SK-N-DZ (cell line): ENCODE measurements around the gene NCS1.

Experiments
- DNase-seq: peaks from one replicate; pipeline ENCODE4 v3.0.0-alpha.2; 2015; ENCODE audit warnings: low spot score

Gene NCS1

DNA sequence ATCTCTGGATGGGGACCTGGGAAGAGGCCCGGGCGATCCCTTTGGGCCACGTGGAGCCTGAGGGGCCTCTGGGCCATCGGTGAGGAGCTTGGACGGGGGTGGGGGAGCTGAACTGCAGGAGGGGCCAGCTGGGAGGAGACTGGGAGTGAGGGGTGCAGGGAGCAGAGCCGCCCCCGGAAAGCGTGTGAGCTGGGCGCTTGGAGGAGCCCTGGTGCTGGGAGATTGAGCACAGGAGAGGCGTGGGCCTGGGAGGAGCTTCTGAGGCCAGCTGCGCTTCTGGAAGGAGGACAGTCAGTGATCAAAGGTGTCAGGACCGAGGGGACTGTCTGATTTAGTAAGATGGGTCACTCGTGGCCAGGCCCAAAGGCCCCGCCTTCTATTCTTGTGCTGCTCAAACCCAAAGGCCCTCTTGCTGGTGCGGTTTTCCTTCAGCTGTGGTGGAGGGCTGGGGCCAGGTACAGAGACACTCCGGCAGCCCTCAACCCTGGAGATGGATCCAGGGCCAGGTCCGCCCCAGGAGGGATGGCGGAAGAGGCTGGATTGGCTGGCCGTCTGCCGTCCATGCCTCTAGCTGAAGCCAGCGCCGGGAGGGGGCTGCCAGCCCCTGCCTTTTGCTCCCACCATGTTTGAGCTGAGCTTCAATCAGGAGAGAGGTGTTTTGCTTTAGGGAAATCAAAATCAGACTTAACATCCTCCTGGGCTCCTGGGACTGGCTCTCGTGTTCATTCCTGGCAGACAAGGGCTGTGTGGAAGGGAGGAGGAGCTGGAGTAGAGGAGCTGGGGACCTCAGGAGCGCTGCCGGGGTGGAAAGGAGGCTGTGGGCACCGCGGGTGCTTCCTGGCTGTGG lies 21.6 kb downstream of the NCS1 start:
- DNase-seq: peak; percentile 78

DNA sequence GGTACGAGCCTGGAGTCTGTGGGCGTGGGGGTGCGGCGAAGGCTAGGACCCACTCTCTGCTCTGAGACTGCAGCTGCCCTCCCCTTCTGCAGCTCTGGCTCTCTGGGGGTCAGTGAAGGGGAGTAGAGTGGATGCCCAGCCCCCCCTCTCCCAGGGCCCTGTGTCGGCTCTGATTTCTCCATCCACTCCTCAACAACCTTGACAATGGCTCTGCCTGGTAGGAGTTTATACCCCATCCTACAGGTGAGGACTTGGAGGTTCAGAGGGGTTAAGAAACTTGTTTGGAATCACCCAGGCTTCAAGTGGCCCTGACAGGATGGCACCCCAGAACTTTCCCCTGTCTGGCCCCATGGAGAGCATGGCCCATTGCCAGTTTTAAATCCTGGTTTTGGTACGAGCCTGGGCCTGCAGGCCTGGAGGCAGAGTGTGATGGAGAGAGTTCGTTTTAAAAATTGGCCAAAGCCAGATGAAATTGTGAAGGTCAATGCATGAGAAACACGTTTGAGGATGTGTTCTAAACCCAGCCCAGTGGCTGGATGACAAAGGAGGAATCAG lies 22.3 kb downstream of the NCS1 start:
- DNase-seq: no peak

DNA sequence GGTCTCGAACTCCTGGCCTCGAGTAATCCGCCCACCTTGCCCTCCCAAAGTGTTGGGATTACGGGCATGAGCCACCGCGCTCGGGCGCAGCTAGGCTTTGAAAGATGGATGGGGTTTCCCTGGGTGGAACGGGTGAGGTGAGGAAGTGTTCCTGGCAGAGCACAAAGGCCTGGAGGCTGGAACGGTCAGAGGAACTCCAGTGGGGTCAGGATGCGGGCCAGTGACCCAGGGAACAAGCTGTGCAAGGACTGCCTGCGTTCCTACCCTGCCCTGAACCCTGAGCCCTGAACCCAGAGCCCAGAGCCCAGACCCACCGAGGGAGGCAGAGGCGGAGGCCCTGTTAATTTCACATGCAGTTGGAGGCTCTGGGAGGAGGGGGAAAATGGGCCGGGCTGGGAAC lies 23.4 kb downstream of the NCS1 start:
- DNase-seq: no peak

DNA sequence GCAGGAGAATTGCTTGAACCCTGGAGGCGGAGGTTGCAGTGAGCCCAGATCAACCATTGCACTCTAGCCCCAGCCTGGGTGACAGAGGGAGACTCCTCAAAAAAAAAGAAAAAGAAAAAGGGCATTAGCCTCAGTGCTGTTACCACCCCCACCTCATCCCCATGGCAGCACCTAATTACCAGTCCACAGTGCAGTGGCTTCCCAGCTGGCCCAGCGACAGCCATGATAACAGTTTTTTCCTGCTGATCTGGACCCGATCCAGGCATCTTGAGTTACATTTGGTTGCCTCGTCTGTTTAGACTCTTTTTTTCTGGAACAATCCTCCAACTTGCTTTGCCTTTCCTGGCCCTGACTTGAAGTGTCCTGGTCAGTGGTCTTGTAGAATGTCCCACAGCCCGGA lies 24.4 kb downstream of the NCS1 start:
- peak; percentile 60 for DNase-seq

DNA sequence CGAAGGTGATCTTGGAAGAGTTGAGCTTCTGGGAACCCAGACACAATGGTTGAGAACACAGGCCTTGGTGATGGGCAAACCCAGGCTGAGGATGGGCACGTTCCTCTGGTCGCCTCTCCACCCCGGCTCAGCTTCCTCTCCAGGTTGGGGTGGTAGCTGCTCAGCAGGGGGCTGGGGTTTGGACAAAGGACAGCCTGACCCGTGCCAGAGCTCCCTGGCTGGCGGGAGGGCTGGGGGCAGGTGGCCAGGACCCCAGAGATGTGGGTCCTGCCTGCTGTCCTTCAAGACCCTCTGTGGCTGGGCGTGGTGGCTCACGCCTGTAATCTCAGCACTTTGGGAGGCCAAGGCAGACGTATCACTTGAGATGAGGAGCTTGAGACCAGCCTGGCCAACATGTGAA lies 25.2 kb downstream of the NCS1 start:
- DNase-seq: no peak

DNA sequence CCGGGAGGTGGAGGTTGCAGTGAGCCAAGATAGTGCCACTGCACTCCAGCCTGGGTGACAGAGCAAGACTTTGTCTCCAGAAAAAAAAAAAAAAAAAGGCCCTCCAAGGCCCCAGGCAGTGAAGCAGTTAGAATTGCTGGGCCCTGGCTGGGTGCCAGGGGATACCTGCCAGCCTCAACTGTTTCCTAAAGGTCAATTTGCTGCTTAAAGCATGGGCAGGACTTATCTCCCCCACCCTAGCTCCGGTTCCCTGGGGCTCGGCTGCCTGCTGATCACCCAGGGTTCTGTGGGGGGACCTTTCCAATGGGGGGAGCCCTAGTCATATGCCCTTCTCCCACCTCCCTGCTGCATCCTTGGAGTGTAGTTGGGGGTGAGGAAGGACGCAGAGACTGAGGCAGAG lies 25.7 kb downstream of the NCS1 start:
- DNase-seq: no peak

DNA sequence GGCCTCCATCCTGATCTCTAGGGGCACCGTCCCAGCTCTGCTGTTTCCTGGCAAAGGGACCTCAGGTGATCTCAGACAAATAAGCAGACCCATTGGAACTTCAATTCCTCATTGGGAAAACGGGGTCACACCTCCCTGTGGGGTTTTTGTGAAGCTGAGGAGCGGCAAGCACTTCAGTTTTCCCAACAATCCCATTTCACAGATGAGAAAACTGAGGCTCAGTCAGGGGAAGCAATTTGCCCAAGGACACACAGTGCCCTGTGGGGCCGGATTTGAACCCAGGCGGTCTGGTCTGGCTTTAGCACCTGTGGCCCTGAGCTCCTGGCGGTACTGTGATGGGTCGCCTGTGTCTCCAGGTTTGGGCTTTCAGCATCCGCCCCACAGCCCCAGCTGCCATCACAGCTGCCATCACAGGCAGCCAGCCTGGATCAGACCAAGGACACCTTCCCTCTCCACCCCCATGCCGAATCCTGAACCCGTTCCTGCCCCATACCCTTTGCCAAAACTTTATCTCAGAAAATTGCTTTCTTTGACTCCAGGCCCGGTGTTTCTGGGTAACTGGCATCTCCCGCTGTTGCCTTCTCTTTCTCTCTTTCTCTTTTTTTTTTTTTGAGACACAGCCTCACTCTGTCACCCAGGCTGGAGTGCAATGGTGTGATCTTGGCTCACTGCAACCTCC lies 26.4 kb downstream of the NCS1 start:
- no peak for DNase-seq

DNA sequence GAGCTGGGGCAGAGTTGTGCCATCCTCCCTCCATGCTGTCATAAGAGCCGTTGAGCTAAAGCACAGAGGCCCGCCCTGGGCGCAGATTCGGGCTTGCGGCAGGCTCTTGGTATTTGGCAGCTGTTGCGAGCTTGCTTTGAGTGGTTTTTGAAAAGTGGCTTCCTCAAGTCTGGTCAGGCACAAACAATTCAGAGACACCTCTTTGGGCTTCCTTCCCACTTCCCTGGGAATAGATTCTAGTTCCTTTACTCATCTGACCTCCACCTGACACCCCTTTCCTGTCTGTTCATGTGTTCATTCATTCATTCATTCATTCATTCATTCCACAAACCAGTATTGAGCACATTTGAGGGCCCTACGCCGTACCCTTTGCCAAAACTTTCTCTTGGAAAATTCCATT lies 27.4 kb downstream of the NCS1 start:
- no peak for DNase-seq

DNA sequence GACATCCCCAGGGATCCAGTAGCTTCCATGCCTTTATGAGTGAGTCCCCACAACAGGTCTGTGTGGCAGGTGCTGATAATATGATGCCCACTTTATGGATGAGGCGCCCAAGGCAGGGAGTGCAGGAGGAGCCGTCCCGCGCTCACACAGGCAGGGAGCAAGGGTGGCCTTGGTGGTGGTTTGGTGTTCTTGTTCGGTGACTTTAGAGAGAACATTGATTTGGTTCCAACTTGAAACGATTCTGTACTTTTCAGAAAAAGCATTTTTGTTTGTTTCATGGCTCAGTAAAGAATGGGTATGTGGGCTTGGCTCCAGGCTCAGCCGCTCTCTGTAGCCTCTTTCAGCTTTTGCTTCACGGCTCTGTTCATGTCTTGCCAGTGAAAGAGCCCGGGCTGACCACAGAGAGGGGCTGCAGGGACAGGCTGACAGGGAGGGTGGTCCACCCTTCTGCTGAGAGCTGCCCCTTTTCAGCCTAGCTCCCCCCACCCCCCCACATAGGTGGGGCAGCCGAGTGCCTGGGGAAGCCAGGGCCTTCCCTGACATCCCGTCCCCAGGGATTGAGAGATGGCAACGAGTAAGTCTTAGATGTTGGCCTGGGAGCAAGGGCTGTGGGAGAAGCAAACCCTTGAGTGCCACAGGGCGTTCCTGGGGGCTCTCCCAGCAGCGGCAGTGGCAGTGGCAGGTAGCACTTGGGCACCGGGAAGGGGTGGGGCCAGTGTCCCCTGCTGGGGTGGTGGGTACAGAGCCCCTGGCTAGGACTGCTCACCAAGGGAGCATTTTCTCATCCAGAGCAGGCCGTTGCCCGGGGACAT lies 28.0 kb downstream of the NCS1 start:
- no peak for DNase-seq

DNA sequence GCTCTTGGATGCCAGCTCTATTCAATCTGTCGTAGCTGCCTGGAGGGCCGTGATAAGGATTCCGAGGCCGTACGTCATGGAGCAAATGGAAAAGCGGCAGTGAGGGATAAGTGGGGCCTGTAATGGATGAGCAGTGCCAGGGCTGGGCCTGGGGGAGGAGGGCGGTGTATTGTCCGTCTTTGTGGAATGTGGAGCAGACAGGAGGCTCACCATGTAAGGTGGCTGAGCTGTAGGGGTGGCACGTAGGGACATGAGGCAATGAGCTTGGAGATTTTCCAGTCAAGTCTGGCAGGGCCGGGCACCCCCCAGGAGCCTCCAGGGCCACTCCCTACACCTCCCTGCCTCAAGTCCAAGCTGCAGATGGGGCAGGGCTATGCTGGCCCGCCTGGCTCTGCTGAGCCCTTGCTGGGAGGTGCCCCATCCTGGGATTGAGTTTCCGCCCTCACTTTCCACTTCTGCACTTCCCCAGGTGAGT lies 29.2 kb downstream of the NCS1 start:
- no peak for DNase-seq

DNA sequence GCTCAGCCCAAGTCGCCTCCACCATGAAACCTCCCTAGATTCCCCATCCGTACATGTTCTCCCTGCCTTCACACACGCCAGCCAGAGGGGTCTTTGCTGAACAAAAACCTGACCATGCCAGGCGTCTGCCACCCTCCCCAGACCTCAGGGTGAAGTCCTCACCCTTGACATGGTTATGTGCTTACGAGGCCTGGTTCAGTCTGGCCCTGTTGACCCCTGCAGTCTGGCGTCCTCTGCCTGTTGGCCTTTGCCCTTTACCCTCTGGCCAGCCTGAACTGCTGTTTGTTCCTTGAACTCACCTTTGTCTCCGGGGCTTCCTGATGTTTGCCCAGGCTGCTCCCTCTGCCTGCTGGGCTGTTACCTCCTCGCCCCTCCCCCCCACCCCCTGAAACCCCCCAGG lies 29.8 kb downstream of the NCS1 start:
- DNase-seq: no peak

DNA sequence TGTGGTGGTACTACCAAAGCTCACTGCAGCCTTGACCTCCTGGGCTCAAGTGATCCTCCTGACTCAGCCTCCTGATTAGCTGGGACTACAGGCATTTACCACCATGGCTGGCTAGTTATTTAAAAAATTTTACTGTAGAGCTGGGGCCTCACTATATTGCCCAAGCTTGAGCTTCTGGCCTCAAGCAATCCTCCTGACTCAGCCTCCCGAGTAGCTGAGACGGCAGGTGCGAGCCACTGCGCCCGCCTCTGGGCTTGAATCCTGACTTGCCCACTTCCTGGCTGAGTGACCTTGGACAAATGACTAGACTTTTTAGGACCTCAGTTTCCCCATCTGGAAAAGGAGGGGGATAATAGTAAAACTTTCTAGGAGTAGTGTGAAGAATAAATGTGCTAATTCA lies 32.1 kb downstream of the NCS1 start:
- DNase-seq: no peak

DNA sequence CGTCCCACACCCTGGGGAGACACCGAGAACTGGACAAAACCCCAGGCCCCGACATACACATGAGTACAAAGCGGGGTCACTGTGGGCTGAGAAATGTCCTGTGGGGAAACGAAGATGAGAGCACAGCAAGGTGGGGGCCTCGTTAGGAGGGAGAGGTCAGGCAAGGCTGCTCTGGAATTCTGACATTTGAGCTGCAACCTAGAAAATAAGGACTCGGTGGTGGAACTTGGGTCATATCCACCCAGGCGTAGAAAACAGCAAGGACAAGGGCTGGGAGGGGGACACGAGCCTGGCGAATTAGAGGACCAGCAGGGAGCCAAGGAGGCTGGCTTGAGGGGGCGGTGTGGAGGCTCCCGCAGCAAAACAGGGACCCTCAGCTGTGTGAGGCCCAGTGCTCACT lies 32.8 kb downstream of the NCS1 start:
- no peak for DNase-seq

DNA sequence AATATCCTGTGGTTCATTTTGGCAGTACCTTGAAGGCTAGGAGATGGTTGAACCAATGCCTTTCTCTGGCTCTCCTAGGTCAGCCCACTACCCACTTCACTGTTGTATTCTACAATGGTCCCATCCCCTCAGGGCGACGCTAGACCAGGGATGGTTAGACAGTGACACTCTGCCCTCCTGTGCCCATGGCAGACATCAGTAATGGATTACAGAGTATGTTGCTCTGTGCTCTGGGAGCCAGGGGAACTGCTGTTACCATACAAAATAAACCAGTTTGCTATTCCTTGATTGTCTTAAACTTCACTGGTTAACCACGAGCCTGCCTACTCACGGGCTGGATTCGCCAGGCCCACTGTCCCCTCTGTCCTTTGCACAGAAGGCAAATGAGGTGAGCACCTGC lies 33.7 kb downstream of the NCS1 start:
- DNase-seq: no peak

DNA sequence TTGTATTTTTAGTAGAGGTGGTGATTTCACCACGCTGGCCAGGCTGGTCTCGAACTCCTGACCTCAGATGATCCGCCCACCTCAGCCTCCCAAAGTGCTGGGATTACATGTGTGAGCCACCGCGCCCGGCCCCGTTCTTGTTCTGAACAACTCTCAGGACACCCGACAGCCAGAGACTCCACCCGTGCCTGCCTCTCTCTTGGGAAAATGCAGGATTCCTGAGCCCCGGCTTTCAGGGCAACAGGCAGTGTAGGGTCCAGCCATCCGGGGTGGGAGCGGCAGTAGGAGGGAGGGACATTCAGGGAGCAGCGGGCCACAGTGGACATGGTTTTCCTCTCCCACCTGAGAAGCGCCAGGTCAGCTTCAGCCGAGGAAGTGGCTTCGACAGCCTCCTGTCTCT lies 34.4 kb downstream of the NCS1 start:
- no peak for DNase-seq

DNA sequence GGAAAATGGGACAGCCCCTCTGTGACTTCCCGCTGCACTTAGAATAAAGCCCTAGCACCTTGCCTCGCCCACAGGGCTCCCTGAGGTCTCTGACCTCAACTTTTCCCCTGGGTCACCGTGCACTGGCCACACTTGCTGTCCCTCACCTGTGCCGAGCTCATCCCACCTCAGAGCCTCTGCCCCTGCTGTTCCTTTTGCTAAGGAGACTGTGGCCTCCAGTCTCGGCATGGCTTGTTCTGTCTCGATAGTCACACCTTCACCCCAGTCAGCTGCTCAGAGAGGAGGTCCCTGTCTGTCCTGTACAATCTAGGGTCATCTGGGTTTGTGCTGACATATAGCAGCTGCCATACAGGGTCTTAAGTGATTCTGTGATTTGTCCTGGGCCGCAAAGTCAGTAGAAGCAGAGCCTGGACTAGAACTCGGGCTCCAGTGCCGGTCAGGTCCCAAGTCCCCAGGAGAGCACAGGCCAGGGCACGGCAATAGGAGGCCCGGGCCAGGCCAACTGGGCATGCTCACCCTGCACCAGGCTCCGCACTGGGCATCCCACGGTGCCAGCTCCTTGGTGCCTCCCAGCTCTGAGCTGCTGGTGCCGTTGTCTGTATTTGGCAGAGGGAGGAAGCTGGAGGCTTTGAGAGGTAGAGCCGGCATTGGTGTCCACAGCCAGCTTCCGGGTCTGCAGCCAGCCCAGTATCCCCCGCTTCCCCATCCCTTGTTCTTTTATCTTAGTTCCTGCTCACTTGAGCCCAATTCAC lies 35.2 kb downstream of the NCS1 start:
- peak; percentile 73 for DNase-seq

DNA sequence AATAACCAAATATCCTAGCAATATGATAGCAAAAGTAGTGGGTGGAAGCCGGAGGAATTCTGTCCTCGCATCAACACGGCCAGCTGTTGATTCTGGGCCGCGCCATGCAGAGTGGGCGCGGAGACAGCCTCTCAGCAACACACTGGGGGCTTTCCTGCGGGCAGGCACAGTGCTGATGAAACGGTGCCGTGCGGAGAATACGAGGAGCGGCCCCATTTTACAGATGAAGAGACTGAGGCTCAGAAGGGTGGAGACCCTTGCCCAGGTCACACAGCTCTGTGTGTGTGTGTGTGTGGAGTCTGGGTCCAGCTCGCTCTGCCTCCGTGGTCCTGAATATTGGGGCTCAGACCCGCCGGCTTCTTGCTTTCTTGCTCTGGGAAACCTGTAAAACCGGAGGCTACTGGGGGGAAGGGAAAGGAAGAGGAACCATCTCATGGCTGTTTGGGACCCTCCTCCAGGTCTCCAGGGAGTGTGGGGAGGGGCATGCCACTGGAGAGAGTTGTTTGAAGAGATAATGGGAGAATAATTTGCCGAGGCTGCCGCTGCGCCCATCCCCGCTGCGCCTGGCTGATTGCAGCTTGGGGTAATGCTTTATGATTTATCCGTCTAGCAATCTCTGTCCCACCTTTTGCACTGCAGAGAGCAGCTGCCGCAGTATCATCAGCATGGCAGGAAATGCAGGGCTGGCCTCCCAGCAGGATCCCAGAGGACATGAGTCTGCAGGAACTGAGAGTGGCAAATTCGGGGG lies 36.6 kb downstream of the NCS1 start:
- DNase-seq: peak; percentile 98

DNA sequence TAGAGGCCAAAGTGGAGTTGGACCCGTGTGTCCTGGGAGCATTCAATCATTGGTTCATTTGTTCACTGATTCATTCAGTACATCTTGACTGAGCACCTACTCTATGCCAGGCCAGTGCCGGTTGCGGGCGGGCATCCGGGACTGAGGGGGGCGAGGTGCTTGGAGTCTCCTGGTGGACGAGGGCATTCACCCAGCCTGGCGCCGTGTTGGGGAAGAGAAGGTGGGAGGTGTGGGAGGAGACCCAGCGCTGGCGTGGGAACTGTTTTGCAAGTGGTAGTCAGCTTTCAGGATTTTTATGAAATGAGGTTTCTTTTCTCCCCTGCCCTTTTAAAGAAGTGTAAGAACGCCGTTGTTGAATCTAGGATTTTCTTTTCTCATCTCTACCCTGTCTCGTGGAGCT lies 37.2 kb downstream of the NCS1 start:
- no peak for DNase-seq

DNA sequence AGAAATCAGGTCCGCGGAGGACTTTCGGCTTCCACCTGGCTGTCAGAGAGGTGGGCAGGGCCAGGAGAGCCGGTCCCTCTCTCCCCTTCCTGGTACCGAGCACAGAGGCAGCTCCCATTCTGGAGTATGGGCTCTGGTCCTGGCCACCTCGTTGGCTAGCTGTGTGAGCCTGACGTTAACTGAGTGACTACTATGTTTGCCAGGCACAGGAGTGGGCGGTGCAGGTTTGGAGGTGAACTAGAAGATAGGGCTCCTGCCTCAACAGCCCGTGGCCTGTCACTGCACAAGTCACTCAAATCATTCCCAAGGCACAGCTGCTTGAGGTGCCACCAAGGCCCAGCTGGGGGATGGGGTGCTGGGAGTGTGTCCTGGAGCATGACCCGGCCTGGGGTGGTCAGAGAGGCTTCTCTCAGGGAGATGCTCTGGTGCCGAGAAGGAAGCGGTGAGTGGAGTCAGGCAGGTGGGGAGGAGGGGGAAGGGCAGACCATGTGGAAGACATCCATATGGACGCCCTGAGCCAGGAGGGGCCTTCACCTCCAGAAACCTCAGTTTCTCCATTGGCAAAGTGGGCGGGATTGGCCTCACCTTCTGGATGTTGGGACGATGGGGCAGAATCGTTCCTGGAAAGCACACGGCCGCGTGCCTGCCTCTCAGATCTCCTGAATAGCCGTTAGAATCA lies 39.5 kb downstream of the NCS1 start:
- no peak for DNase-seq
